ENCODE measurements around the gene INSM1.

INSM1 gene

GRCh38 chr20:20393207-20394120, 25.6 kb downstream of the INSM1 start:
- peak; percentile 13 for DNase-seq (ENCODE audit: low read depth)

- DNase-seq (ENCODE audit: low read depth), result no peak
Observed at GRCh38 chr20:20395087-20395486, 27.2 kb downstream of the INSM1 start.

- DNase-seq (ENCODE audit: low read depth), result no peak
Observed at GRCh38 chr20:20395903-20396568, 28.1 kb downstream of the INSM1 start.

- DNase-seq (ENCODE audit: low read depth), result no peak
Observed at GRCh38 chr20:20396794-20397193, 28.9 kb downstream of the INSM1 start.

GRCh38 chr20:20398123-20398522, 30.2 kb downstream of the INSM1 start:
- DNase-seq (ENCODE audit: low read depth), result no peak

GRCh38 chr20:20399531-20400500, 31.9 kb downstream of the INSM1 start:
- no peak for DNase-seq (ENCODE audit: low read depth)

GRCh38 chr20:20401991-20402390, 34.1 kb downstream of the INSM1 start:
- DNase-seq (ENCODE audit: low read depth), result no peak

- no peak for DNase-seq (ENCODE audit: low read depth)
Observed at GRCh38 chr20:20404633-20405032, 36.7 kb downstream of the INSM1 start.

GRCh38 chr20:20405623-20406022, 37.7 kb downstream of the INSM1 start:
- DNase-seq (ENCODE audit: low read depth), result no peak

- DNase-seq (ENCODE audit: low read depth), result no peak
Observed at GRCh38 chr20:20406306-20406705, 38.4 kb downstream of the INSM1 start.

GRCh38 chr20:20407891-20408805, 40.2 kb downstream of the INSM1 start:
- DNase-seq (ENCODE audit: low read depth), result peak; percentile 12

GRCh38 chr20:20409331-20409730, 41.4 kb downstream of the INSM1 start:
- DNase-seq (ENCODE audit: low read depth), result no peak

- DNase-seq (ENCODE audit: low read depth), result no peak
Observed at GRCh38 chr20:20410678-20411077, 42.8 kb downstream of the INSM1 start.

GRCh38 chr20:20411402-20411801, 43.5 kb downstream of the INSM1 start:
- DNase-seq (ENCODE audit: low read depth), result no peak

- DNase-seq (ENCODE audit: low read depth), result no peak
Observed at GRCh38 chr20:20411836-20412235, 43.9 kb downstream of the INSM1 start.

- no peak for DNase-seq (ENCODE audit: low read depth)
Observed at GRCh38 chr20:20412750-20413149, 44.8 kb downstream of the INSM1 start.

GRCh38 chr20:20413810-20414281, 45.9 kb downstream of the INSM1 start:
- DNase-seq (ENCODE audit: low read depth), result no peak

- no peak for DNase-seq (ENCODE audit: low read depth)
Observed at GRCh38 chr20:20414640-20415220, 46.8 kb downstream of the INSM1 start.

- no peak for DNase-seq (ENCODE audit: low read depth)
Observed at GRCh38 chr20:20415321-20415720, 47.4 kb downstream of the INSM1 start.

- DNase-seq (ENCODE audit: low read depth), result no peak
Observed at GRCh38 chr20:20417876-20418676, 50.2 kb downstream of the INSM1 start.
